Keratinocyte (primary cell): ENCODE results near the gene CLCN1. TPM values are rescaled to one million over a fixed set of nuclear protein-coding genes. Genes with fewer than 3 reads are reported as not detected.

ENCODE experiments used
- DNase-seq: peaks from one replicate; pipeline ENCODE4 v3.0.0-alpha.2; 2011; ENCODE audit warnings: low read depth, missing footprints, low spot score
- FAIRE-seq: peaks from 2 replicates; lab custom pipeline; 2011; peaks lifted over from hg19 to GRCh38; lab: Jason Lieb, UNC
- H2AFZ ChIP-seq: 2 replicates; pipeline ENCODE4 v1.6.0; 2012; ENCODE audit warnings: low read length, control low read depth, inconsistent platforms; ENCODE audit not compliant: control insufficient read depth
- H3K27ac ChIP-seq: 2 replicates; pipeline ENCODE4 v1.5.1; 2011; ENCODE audit warnings: low read length; ENCODE audit not compliant: control insufficient read depth, insufficient read depth
- H3K27me3 ChIP-seq: 3 replicates; pipeline ENCODE4 v1.6.0; 2011; ENCODE audit warnings: low read length; ENCODE audit not compliant: control insufficient read depth, insufficient read depth; ENCODE audit errors: extremely low read depth
- H3K36me3 ChIP-seq, 2 experiments: 2 replicates in 1 of 2; 3 replicates in 1 of 2; pipeline ENCODE4 v1.5.1; 2011; ENCODE audit warnings: low read length in 2 of 2, mild to moderate bottlenecking in 1 of 2; ENCODE audit not compliant: control insufficient read depth in 2 of 2, insufficient read depth in 2 of 2; ENCODE audit errors: extremely low read depth in 1 of 2
- H3K4me1 ChIP-seq: 3 replicates; pipeline ENCODE4 v1.5.1; 2011; ENCODE audit warnings: low read length; ENCODE audit not compliant: control insufficient read depth, insufficient read depth; ENCODE audit errors: extremely low read depth
- H3K4me2 ChIP-seq: 3 replicates; pipeline ENCODE4 v1.6.0; 2011; ENCODE audit warnings: low read depth, low read length; ENCODE audit not compliant: control insufficient read depth, insufficient read depth; ENCODE audit errors: extremely low read depth
- H3K4me3 ChIP-seq, 3 experiments: fragments of 200-600 bp in 1 of 3; sonication (generic) in 1 of 3; 2 replicates in 2 of 3; 3 replicates in 1 of 3; pipeline ENCODE4 v1.5.1; 2011 to 2016; ENCODE audit warnings: low read length in 3 of 3, mild to moderate bottlenecking in 3 of 3, control low read depth in 2 of 3, inconsistent platforms in 1 of 3, low read depth in 1 of 3, mixed read lengths in 1 of 3, mixed run types in 1 of 3, moderate library complexity in 1 of 3; ENCODE audit not compliant: control insufficient read depth in 2 of 3, insufficient read depth in 2 of 3; ENCODE audit errors: extremely low read depth in 1 of 3
- H3K79me2 ChIP-seq: 2 replicates; pipeline ENCODE4 v1.6.0; 2012; ENCODE audit warnings: low read length; ENCODE audit not compliant: control insufficient read depth, insufficient read depth
- H3K9ac ChIP-seq: 3 replicates; pipeline ENCODE4 v1.6.0; 2011; ENCODE audit warnings: low read length; ENCODE audit not compliant: control insufficient read depth, insufficient read depth; ENCODE audit errors: extremely low read depth
- H3K9me1 ChIP-seq: 3 replicates; pipeline ENCODE4 v1.6.0; 2011; ENCODE audit warnings: low read length; ENCODE audit not compliant: control insufficient read depth, insufficient read depth; ENCODE audit errors: extremely low read depth
- H3K9me3 ChIP-seq: 2 replicates; pipeline ENCODE4 v1.5.1; 2012; ENCODE audit warnings: low read depth, low read length; ENCODE audit not compliant: control insufficient read depth
- H4K20me1 ChIP-seq: 3 replicates; pipeline ENCODE4 v1.6.0; 2011; ENCODE audit warnings: low read length; ENCODE audit not compliant: control insufficient read depth, insufficient read depth; ENCODE audit errors: extremely low read depth
- EZH2 ChIP-seq: IDR thresholded peaks from one replicate; pipeline ENCODE4 v1.6.1; 2012; ENCODE audit warnings: inconsistent platforms, mild to moderate bottlenecking, low read length, moderate library complexity
- dilution Hi-C: fragments of 300-500 bp; cut with MboI; formaldehyde crosslinking; loops from one replicate; pipeline ENCODE4 v1.7.0; 2020; ENCODE audit warnings: low sequenced_read_pairs; ENCODE audit not compliant: extremely low pct_ligation_motif_present
- polyA plus RNA-seq, 5 experiments: library from polyadenylated mRNA; depleted of rRNA in 3 of 5; stranded (reverse) in 3 of 5; stranded (forward) in 1 of 5; unstranded in 1 of 5; fragments of >200 nt; gene quantifications; 1 replicate in 1 of 5; 2 replicates in 3 of 5; 3 replicates in 1 of 5; pipeline versions ENCODE4 v1.2.1 to v1.2.3, GENCODE V29; 2011 to 2012; ENCODE audit warnings: missing spikeins in 2 of 5, low read depth in 1 of 5, low replicate concordance in 1 of 5
- TF ChIP-seq, protein P1 (sequence below), 3 experiments: IDR thresholded peaks in 1 of 3; conservative IDR thresholded peaks in 1 of 3; optimal IDR thresholded peaks in 1 of 3; 2 replicates in 2 of 3; 3 replicates in 1 of 3; pipeline versions ENCODE3 to v1.5.1; 2011; ENCODE audit warnings: low read length in 3 of 3, mild to moderate bottlenecking in 3 of 3, moderate library complexity in 2 of 3, control low read depth in 1 of 3, inconsistent platforms in 1 of 3; ENCODE audit not compliant: insufficient read depth in 2 of 3; ENCODE audit errors: extremely low read depth in 1 of 3

Gene CLCN1
- polyA plus RNA-seq, 1 donor (not counting 4 experiments of a cell fraction or from before 2014, with no cell fraction given), result not detected

- no peaks in the 10 kb centered on the region for H3K36me3 ChIP-seq
- dilution Hi-C loops, result no loop called here
- H3K27ac ChIP-seq, result no peak overlapping the region
- H4K20me1 ChIP-seq, result no peaks in the 10 kb centered on the region
- H3K9me1 ChIP-seq, result no peaks in the 10 kb centered on the region
- no peaks in the 10 kb centered on the region for H3K9me3 ChIP-seq
- peaks cover 15% of the 10 kb centered on the region for H3K27me3 ChIP-seq
- DNase-seq (no peak), FAIRE-seq (no peak)
- no peaks in the 10 kb centered on the region for H3K79me2 ChIP-seq
- no peak overlapping the region for H3K4me3 ChIP-seq
- no peak for TF ChIP-seq EZH2
- TF ChIP-seq, protein P1, sequence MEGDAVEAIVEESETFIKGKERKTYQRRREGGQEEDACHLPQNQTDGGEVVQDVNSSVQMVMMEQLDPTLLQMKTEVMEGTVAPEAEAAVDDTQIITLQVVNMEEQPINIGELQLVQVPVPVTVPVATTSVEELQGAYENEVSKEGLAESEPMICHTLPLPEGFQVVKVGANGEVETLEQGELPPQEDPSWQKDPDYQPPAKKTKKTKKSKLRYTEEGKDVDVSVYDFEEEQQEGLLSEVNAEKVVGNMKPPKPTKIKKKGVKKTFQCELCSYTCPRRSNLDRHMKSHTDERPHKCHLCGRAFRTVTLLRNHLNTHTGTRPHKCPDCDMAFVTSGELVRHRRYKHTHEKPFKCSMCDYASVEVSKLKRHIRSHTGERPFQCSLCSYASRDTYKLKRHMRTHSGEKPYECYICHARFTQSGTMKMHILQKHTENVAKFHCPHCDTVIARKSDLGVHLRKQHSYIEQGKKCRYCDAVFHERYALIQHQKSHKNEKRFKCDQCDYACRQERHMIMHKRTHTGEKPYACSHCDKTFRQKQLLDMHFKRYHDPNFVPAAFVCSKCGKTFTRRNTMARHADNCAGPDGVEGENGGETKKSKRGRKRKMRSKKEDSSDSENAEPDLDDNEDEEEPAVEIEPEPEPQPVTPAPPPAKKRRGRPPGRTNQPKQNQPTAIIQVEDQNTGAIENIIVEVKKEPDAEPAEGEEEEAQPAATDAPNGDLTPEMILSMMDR (optimal IDR thresholded peaks at IDR 0.05 in 1 of 3, IDR thresholded peaks at IDR 0.05 in 1 of 3, conservative IDR thresholded peaks at IDR 0.05 in 1 of 3; ENCODE audit: extremely low read depth in 1 of 3, insufficient read depth in 2 of 3, low read length in 3 of 3), result no peak
- H3K4me2 ChIP-seq, result no peak overlapping the region
- H3K4me1 ChIP-seq, result no peaks in the 10 kb centered on the region
- no peak overlapping the region for H3K9ac ChIP-seq
- no peak overlapping the region for H2AFZ ChIP-seq
These were observed 36.7 kb downstream of the CLCN1 start for GRCh38 chr7:143352531-143353002.

GRCh38 chr7:143354376-143354775 is 38.5 kb downstream of the CLCN1 start:
- Histone ChIP-seq H3K36me3 (no peaks in the 10 kb centered on the region), H3K4me1 (no peaks in the 10 kb centered on the region), H2AFZ (no peak overlapping the region), H4K20me1 (no peaks in the 10 kb centered on the region), H3K79me2 (no peaks in the 10 kb centered on the region), H3K9me3 (no peaks in the 10 kb centered on the region), H3K4me3 (no peak overlapping the region), H3K9me1 (no peaks in the 10 kb centered on the region), H3K27ac (no peak overlapping the region), H3K27me3 (peaks cover 20% of the 10 kb centered on the region), H3K9ac (no peak overlapping the region), H3K4me2 (no peak overlapping the region)
- FAIRE-seq, result no peak
- dilution Hi-C loops, result no loop called here
- DNase-seq, result no peak
- TF ChIP-seq, protein P1 (optimal IDR thresholded peaks at IDR 0.05 in 1 of 3, IDR thresholded peaks at IDR 0.05 in 1 of 3, conservative IDR thresholded peaks at IDR 0.05 in 1 of 3; ENCODE audit: extremely low read depth in 1 of 3, insufficient read depth in 2 of 3, low read length in 3 of 3), result no peak
- TF ChIP-seq EZH2, result no peak
